SU-DHL-6 (cell line): Measurements from ENCODE around the gene CDC42EP4.

ENCODE experiments used
- H2AFZ ChIP-seq: fragments of 200-600 bp; sonication (generic); 2 replicates; pipeline ENCODE4 v1.6.1; 2014; ENCODE audit warnings: low read depth, mild to moderate bottlenecking, moderate library complexity, mixed read lengths, antibody characterized with exemption, low read length; ENCODE audit not compliant: severe bottlenecking
- H3F3A ChIP-seq: fragments of 200-600 bp; shearing (Covaris generic); 2 replicates; pipeline ENCODE4 v1.6.0; 2016; ENCODE audit warnings: antibody characterized with exemption, mild to moderate bottlenecking; ENCODE audit not compliant: insufficient read depth
- H3K27ac ChIP-seq: fragments of 200-600 bp; sonication (generic); 2 replicates; pipeline ENCODE4 v1.5.1; 2016; ENCODE audit warnings: low read depth, mild to moderate bottlenecking, low read length, moderate library complexity, mixed read lengths
- H3K27me3 ChIP-seq: fragments of 200-600 bp; sonication (generic), shearing (Covaris generic); 2 replicates; pipeline ENCODE4 v1.6.0; 2014; ENCODE audit warnings: mild to moderate bottlenecking, low read length
- H3K36me3 ChIP-seq: fragments of 200-600 bp; sonication (generic); 2 replicates; pipeline ENCODE4 v1.6.1; 2014; ENCODE audit warnings: mild to moderate bottlenecking, low read length, mixed read lengths
- H3K4me2 ChIP-seq: fragments of 300-600, 200-600 bp; shearing (Covaris generic), sonication (generic); 2 replicates; pipeline ENCODE4 v1.6.0; 2014; ENCODE audit warnings: low read length, low read depth, mild to moderate bottlenecking; ENCODE audit not compliant: poor library complexity, severe bottlenecking
- H3K4me3 ChIP-seq: fragments of 200-600 bp; sonication (generic); 2 replicates; pipeline ENCODE4 v1.5.1; 2014; ENCODE audit warnings: antibody characterized with exemption, low read length, mild to moderate bottlenecking, mixed read lengths; ENCODE audit not compliant: insufficient read depth, poor library complexity, severe bottlenecking
- H3K79me2 ChIP-seq: fragments of 200-600 bp; sonication (generic); 2 replicates; pipeline ENCODE4 v1.6.1; 2014; ENCODE audit warnings: mild to moderate bottlenecking, low read length, moderate library complexity; ENCODE audit not compliant: insufficient read depth
- H3K9ac ChIP-seq: fragments of 200-600 bp; sonication (generic); 2 replicates; pipeline ENCODE4 v1.7.0; 2014; ENCODE audit warnings: mild to moderate bottlenecking, low read length
- H3K9me2 ChIP-seq: fragments of 200-600 bp; sonication (generic); replicated peaks from 2 replicates; pipeline ENCODE4 v1.6.1; 2014; ENCODE audit warnings: low read length; ENCODE audit not compliant: insufficient read depth
- H3K9me3 ChIP-seq: fragments of 200-600 bp; sonication (generic); 2 replicates; pipeline ENCODE4 v1.6.1; 2014; ENCODE audit warnings: low read length, mixed read lengths; ENCODE audit not compliant: insufficient read depth
- H4K20me1 ChIP-seq: fragments of 200-600 bp; sonication (generic); 2 replicates; pipeline ENCODE4 v1.6.1; 2014; ENCODE audit warnings: low read depth, mild to moderate bottlenecking, antibody characterized with exemption, low read length, moderate library complexity, mixed read lengths
- EZH2phosphoT487 ChIP-seq: fragments of 200-600 bp; sonication (generic), shearing (Covaris generic); conservative IDR thresholded peaks from 2 replicates; pipeline ENCODE4 v1.6.1; 2018; ENCODE audit warnings: mild to moderate bottlenecking, antibody characterized with exemption, low read length, moderate library complexity, mixed read lengths
- TF ChIP-seq, protein P1 (sequence below): fragments of 200-600 bp; sonication (generic); IDR thresholded peaks from one replicate; pipeline ENCODE4 v1.5.1; 2017; ENCODE audit warnings: antibody characterized with exemption, mild to moderate bottlenecking, low read length, moderate library complexity; ENCODE audit not compliant: insufficient read depth, poor library complexity, severe bottlenecking

The CDC42EP4 gene

DNA sequence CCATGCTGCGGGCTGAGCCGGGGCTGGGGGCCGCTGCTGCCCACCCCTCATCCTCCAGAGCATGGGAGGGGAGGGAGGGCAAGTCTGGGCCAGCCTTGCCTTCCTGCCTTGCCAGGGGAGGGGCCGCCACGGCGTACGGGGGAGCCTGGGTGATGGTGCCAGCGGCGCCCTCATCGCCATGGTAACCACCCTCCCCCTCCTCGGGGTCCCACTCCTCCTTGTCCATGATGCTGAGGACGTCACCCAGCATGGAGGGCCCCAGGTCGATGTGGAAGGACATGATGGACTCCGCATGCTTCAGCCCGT lies 26.2 kb downstream of the CDC42EP4 start:
- no peak overlapping the region for H3K4me2 ChIP-seq
- no peaks in the 10 kb centered on the region for H3K79me2 ChIP-seq
- no peaks in the 10 kb centered on the region for H3K9me2 ChIP-seq
- no peak overlapping the region for H2AFZ ChIP-seq
- H3K4me3 ChIP-seq, result no peak overlapping the region
- H3K9ac ChIP-seq, result no peak overlapping the region
- H4K20me1 ChIP-seq, result no peaks in the 10 kb centered on the region
- H3K27me3 ChIP-seq, result no peaks in the 10 kb centered on the region
- no peaks in the 10 kb centered on the region for H3F3A ChIP-seq
- H3K36me3 ChIP-seq, result no peaks in the 10 kb centered on the region
- H3K27ac ChIP-seq, result no peak overlapping the region
- no peaks in the 10 kb centered on the region for H3K9me3 ChIP-seq
- no peak for TF ChIP-seq EZH2phosphoT487
- TF ChIP-seq, protein P1, sequence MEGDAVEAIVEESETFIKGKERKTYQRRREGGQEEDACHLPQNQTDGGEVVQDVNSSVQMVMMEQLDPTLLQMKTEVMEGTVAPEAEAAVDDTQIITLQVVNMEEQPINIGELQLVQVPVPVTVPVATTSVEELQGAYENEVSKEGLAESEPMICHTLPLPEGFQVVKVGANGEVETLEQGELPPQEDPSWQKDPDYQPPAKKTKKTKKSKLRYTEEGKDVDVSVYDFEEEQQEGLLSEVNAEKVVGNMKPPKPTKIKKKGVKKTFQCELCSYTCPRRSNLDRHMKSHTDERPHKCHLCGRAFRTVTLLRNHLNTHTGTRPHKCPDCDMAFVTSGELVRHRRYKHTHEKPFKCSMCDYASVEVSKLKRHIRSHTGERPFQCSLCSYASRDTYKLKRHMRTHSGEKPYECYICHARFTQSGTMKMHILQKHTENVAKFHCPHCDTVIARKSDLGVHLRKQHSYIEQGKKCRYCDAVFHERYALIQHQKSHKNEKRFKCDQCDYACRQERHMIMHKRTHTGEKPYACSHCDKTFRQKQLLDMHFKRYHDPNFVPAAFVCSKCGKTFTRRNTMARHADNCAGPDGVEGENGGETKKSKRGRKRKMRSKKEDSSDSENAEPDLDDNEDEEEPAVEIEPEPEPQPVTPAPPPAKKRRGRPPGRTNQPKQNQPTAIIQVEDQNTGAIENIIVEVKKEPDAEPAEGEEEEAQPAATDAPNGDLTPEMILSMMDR, result no peak

GRCh38 chr17:73284906-73285602 lies 26.7 kb downstream of the CDC42EP4 start:
- no peaks in the 10 kb centered on the region for H3K79me2 ChIP-seq
- no peak overlapping the region for H3K27ac ChIP-seq
- H4K20me1 ChIP-seq, result no peaks in the 10 kb centered on the region

DNA sequence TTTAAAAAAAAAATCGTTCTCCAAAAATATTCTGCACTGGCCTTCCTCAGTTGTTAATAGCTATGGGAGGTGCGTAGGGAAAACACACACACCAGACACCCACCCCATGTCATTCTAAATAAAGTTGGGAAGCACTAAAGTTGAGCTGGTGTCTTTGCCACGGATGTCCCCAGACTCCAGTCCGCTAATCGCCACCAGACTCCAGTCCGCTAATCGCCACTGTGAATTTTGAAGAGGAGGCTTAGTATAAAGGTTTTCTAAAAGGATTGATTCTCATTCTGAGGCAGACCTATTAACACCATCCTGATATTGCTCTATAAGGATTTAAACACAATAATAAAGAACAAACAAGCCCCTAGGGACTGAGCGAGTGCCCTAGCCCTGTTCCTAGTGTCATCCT lies 27.4 kb downstream of the CDC42EP4 start:
- TF ChIP-seq, protein P1, result no peak
- TF ChIP-seq EZH2phosphoT487, result no peak
- no peaks in the 10 kb centered on the region for H3K27me3 ChIP-seq
- no peak overlapping the region for H3K9ac ChIP-seq
- no peak overlapping the region for H2AFZ ChIP-seq
- H3K27ac ChIP-seq, result no peak overlapping the region
- H3F3A ChIP-seq, result no peaks in the 10 kb centered on the region
- H3K9me2 ChIP-seq, result no peaks in the 10 kb centered on the region
- no peaks in the 10 kb centered on the region for H3K36me3 ChIP-seq
- no peaks in the 10 kb centered on the region for H3K79me2 ChIP-seq
- no peak overlapping the region for H3K4me2 ChIP-seq
- no peaks in the 10 kb centered on the region for H4K20me1 ChIP-seq
- no peak overlapping the region for H3K4me3 ChIP-seq
- no peaks in the 10 kb centered on the region for H3K9me3 ChIP-seq

More at GRCh38 chr17:73284906-73285602, 26.7 kb downstream of the CDC42EP4 start:
- Histone ChIP-seq H3K9me3 (no peaks in the 10 kb centered on the region), H3K9ac (no peak overlapping the region), H2AFZ (no peak overlapping the region), H3K27me3 (no peaks in the 10 kb centered on the region), H3K36me3 (no peaks in the 10 kb centered on the region), H3K9me2 (no peaks in the 10 kb centered on the region), H3F3A (no peaks in the 10 kb centered on the region), H3K4me3 (no peak overlapping the region), H3K4me2 (no peak overlapping the region)
- TF ChIP-seq, protein P1, result no peak
- TF ChIP-seq EZH2phosphoT487, result no peak
